Naive thymus-derived CD8-positive, alpha-beta T cell (primary cell): ENCODE measurements around the gene TTC31. TPM values are rescaled to one million over a fixed set of nuclear protein-coding genes. Genes with fewer than 3 reads are reported as not detected.
"Not testable (repeated sequence)": the region's sequence is repeated elsewhere in the genome, so short reads cannot be mapped to it uniquely, and the experiment has no call there.

ENCODE experiments used
- ATAC-seq, 2 donors: fragments of 150-1000 bp; cut with Tn5 transposase in 1 of 2; sonication (Bioruptor Pico), chemical (Tn5 transposase) in 1 of 2; 1 replicate in 1 of 2; 2 replicates in 1 of 2; pipeline ENCODE4 v1.10.0; 2021; ENCODE audit warnings: mild to moderate bottlenecking in 2 of 2, moderate library complexity in 2 of 2
- POLR2A ChIA-PET: fragments of 350-600 bp; sonication (Branson Sonifier 250); formaldehyde crosslinking; loops from one replicate; lab custom pipeline; 2021; ENCODE audit warnings: antibody characterized with exemption; lab: Charles Lee
- DNase-seq, 10 donors: peaks; one replicate each; pipeline versions ENCODE4 v3.0.0 to v3.0.0-alpha.2; 2020 to 2022
- H3K27ac Mint-ChIP-seq, 10 donors: one replicate each; pipeline ENCODE4 v1.8.0; 2020 to 2022; ENCODE audit warnings: mild to moderate bottlenecking in 10 of 10, mixed read lengths in 10 of 10, moderate library complexity in 4 of 10, inconsistent platforms in 1 of 10
- H3K27me3 Mint-ChIP-seq, 5 donors: one replicate each; pipeline ENCODE4 v1.8.0; 2021 to 2022; ENCODE audit warnings: mixed read lengths in 5 of 5
- H3K36me3 Mint-ChIP-seq, 3 donors: one replicate each; pipeline ENCODE4 v1.8.0; 2020 to 2022; ENCODE audit warnings: mixed read lengths in 3 of 3, mild to moderate bottlenecking in 2 of 3, inconsistent platforms in 1 of 3
- H3K4me1 Mint-ChIP-seq, 4 donors: one replicate each; pipeline ENCODE4 v1.8.0; 2021 to 2022; ENCODE audit warnings: mixed read lengths in 4 of 4
- H3K4me3 Mint-ChIP-seq, 10 donors: one replicate each; pipeline ENCODE4 v1.8.0; 2020 to 2022; ENCODE audit warnings: mild to moderate bottlenecking in 10 of 10, mixed read lengths in 10 of 10, moderate library complexity in 6 of 10, inconsistent platforms in 1 of 10
- H3K9me3 Mint-ChIP-seq, 9 donors: one replicate each; pipeline ENCODE4 v1.8.0; 2020 to 2022; ENCODE audit warnings: mixed read lengths in 9 of 9, mild to moderate bottlenecking in 3 of 9, inconsistent platforms in 1 of 9, moderate library complexity in 1 of 9
- polyA plus RNA-seq, 3 donors: library from polyadenylated mRNA; unstranded; fragments of 300-500 nt; fragmentation: Illumina TruSeq; gene quantifications; one replicate each; pipeline ENCODE4 v1.2.3, GENCODE V29; 2021
- total RNA-seq, 8 experiments: library from RNA in 2 of 8; stranded (reverse) in 2 of 8; gene quantifications; one replicate each; pipeline ENCODE4 v1.2.3 and lab custom pipeline; 2021 to 2026

Gene TTC31
- total and polyA plus RNA-seq, 5 experiments from 2014 or later: 18.9 to 52.1 (median 21.1) TPM

DNA sequence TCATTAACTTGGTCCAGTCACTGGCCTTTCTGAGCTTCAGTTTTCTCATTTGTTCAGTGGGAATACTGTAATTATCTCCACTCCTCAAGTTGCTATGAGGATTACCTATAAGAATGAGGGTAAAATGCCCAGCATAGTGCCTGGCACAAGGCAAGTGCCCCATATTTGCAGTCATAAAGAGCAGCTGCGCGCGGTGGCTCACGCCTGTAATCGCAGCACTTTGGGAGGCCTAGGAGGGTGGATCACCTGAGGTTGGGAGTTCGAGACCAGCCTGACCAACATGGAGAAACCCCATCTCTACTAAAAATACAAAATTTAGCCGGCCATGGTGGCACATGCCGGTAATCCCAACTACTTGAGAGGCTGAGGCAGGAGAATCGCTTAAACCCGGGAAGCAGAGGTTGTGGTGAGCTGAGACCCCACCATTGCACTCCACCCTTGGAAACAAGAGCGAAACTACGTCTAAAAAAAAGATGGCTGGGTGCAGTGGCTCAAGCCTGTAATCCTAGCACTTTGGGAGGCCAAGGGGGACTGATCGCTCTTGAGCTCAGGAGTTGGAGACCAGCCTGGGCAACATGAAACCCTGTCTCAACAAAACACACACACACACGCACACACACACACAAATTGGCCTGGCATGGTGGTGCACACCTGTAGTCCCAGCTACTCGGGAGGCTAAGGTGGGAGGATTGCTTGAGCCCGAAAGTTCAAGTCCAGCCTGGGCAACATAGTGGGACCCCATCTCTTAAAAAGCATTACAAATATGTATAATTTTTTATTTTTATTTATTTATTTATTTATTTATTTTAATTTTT, 40.2 kb upstream of the TTC31 start:
- peak overlapping the region in 1 of 10 donors; percentile 53 for H3K27ac Mint-ChIP-seq
- peaks cover 2 to 23% (median 13%) of the 10 kb centered on the region in 4 donors for H3K4me1 Mint-ChIP-seq
- POLR2A ChIA-PET: interaction anchor here (1.4 kb wide), 1 partner anchor 15 kb away, joined by 5 read pairs; the partner anchor contains the start of gene WBP1
- ATAC-seq, H3K36me3 Mint-ChIP-seq, H3K9me3 Mint-ChIP-seq: not testable (repeated sequence)
- H3K27me3 Mint-ChIP-seq: peaks cover 22 to 56% (median 29%) of the 10 kb centered on the region in 5 donors
- peak in 1 of 10 donors; percentile 51 for DNase-seq
- peak overlapping the region; percentile 64 to 84 (median 80) for H3K4me3 Mint-ChIP-seq

DNA sequence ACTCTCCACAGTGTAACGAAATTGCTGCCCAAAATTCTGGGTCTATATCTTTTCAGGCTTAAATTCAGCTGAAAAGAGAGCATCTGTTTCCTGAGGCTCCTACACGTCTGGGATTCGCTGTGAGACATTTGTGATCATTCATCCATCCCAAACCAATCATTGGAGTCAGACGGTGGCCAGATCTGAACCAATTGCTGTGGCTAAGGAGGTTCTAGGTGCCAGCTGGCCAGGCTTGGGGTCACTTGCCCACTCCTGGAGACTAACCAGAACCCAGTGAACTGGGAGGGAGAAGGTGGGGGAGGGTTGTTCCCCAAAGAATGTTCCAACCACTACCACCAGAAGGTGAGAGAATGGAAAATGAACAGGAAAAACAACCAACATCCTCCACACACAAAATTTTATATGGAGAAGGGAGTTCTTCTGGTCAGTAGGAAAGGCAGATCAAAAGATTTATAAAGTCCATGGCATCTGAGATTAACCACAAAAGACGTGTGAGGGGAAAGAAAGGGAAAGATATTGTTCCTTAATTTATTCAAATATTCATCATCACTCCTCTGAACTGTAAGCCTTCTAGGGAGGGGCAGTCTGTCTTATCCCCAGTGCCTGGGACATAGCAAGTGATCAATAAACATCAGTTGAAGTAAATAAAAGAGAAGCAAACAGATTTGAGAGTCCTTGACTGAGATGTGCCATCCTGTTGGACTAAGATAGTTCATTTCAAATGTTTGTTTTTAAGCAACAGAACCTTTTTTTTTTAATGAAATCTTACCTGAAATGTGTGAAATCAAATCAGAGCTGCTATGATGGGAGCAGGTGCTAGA, 38.2 kb upstream of the TTC31 start:
- Mint-ChIP-seq H3K27ac (no peak overlapping the region), H3K36me3 (no peaks in the 10 kb centered on the region), H3K9me3 (no peaks in the 10 kb centered on the region), H3K4me1 (peaks cover 4 to 15% (median 11%) of the 10 kb centered on the region in 4 donors), H3K27me3 (peaks cover 15 to 38% (median 20%) of the 10 kb centered on the region in 5 donors), H3K4me3 (no peak overlapping the region)
- DNase-seq (no peak), ATAC-seq (no peak)
- POLR2A ChIA-PET: interaction anchor here (0.7 kb wide), 1 partner anchor 22 kb away, joined by 3 read pairs; no protein-coding TSS in a partner anchor

DNA sequence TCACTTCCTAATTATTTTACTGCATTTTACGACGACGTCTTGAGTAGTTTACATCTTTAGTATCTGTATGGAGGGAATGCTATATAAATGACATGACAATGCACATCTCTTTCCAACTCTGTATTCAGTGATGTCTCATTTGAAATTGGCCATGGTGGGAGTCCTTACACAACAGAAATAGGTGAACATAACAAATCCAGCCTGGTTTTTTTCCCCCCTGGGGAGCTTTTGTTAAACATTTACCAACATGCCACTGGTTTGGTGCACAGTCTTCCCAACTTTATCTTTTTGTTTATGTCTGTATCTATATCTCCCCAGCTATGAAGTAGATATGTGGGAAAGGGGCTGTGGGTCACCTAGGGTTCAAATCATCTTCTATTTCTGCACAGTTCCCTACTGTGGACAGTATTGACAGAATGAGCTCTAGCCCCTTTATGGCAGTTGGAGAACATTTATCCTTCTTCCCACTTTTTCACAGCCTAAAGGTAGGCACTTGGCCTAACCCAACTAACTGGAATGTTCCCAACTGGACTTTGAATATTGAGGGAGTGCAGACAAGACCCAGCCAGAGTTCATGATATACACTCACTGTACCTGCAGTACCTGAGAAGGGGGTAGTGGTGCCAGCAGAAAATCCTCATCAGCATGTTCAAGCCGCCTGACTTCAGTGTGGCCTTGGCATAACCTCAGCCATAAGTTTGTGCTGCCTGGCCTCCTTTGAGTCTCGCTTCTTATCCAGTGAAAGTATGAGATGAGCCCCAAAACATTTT, 35.5 kb upstream of the TTC31 start:
- H3K27ac Mint-ChIP-seq: no peak overlapping the region
- H3K9me3 Mint-ChIP-seq: no peaks in the 10 kb centered on the region
- DNase-seq (no peak), ATAC-seq (no peak)
- H3K36me3 Mint-ChIP-seq: no peaks in the 10 kb centered on the region
- POLR2A ChIA-PET: no interaction called here
- H3K27me3 Mint-ChIP-seq: peaks cover 4 to 16% (median 13%) of the 10 kb centered on the region in 5 donors
- no peak overlapping the region for H3K4me3 Mint-ChIP-seq
- H3K4me1 Mint-ChIP-seq: peaks cover under 1 to 4% (median 2%) of the 10 kb centered on the region in 4 donors

DNA sequence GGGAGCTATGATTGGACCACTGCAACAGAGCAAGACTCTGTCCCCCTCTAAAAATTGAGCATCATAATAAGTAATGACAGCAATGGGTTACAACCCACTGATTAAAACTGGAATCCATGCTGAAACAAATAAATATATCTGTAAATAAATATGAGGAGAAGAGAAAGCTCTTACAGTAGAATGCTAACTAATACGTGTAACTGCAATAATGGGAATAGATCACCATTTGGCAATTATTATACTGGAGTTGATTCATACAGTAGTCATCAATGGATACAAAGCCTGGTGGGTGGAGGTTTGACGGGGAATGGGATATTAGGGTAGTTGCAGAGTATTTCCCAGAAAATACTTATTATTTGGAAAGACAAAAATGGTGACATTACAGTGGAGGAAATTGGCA, 34.1 kb upstream of the TTC31 start:
- no peak overlapping the region for H3K4me3 Mint-ChIP-seq
- ATAC-seq (no peak), DNase-seq (no peak)
- H3K27ac Mint-ChIP-seq: no peak overlapping the region
- H3K4me1 Mint-ChIP-seq: peaks cover 2 to 11% (median 10%) of the 10 kb centered on the region in 4 donors
- no peaks in the 10 kb centered on the region for H3K9me3 Mint-ChIP-seq
- peaks cover 3 to 11% (median 7%) of the 10 kb centered on the region in 5 donors for H3K27me3 Mint-ChIP-seq
- no peaks in the 10 kb centered on the region for H3K36me3 Mint-ChIP-seq
- POLR2A ChIA-PET: no interaction called here

DNA sequence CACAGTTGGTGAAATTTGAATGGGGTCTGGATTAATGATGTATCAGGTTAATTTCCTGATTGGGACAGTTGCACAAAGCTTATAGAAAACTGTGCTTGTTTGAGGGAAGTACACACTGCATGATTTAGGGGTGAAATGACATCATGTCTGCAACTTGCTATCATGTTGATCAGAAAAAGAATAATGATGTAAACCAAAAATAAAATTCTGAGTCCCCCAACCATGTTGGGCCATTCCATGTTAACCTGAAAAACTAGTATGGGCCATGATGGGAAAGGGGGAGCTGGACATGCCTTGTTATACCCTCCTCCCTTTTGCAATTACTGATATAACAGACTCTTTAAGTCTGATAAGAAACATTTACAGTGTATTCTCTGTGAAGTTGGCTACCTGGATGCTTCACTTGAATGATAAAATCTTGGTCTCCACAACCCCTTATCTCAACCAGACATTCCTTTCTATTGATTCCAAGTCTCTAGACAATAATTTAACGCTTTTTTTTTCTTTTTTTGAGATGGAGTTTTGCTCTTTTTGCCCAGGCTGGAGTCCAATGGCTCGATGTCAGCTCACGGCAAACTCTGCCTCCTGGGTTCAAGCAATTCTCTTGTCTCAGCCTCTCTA, 32.2 kb upstream of the TTC31 start:
- Mint-ChIP-seq H3K4me3 (no peak overlapping the region), H3K27ac (no peak overlapping the region), H3K36me3 (peaks cover 0 to 4% (median 0%) of the 10 kb centered on the region in 3 donors), H3K27me3 (peaks cover 0 to 5% (median 0%) of the 10 kb centered on the region in 5 donors), H3K4me1 (peaks cover 17 to 28% (median 25%) of the 10 kb centered on the region in 4 donors), H3K9me3 (no peaks in the 10 kb centered on the region)
- ATAC-seq: no peak
- POLR2A ChIA-PET: interaction anchor here (0.7 kb wide), 1 partner anchor 77 kb away, joined by 5 read pairs; no protein-coding TSS in a partner anchor
- DNase-seq: no peak

DNA sequence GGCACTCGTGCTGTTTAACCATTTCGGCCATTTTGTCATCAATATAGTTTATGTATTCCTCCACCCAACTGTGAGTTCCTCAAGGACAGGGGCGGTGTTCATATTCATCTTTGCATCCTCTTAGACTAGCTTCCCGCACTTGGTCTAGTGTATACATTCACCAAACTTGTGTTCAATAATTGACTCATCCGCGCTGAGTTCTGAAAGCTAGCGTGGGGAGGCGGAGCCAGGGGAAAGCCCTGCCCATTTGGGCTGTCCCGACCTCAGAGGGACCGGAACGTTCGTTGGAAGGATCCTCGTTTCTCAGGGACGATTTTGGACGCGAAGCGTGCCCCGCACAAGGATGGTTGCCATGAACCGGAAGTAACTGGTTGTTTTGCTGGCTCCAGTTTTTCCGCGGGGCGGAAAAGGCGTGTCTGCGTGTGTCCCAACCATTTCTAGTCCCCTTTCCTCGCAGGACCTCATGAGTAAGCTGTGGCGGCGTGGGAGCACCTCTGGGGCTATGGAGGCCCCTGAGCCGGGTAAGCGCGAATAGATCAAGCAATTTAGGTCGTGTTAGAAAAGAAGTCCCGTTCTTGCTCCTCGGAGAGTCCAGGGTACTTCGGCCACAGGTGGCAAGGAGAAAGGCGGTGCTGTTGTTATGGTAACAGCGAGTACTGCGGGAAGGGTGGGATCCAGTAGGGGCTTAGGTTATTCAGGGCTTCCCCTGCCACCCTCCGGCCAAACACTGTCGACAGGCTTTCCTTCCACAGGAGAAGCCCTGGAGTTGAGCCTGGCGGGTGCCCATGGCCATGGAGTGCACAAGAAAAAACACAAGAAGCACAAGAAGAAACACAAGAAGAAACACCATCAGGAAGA, 28.0 kb upstream of the TTC31 start, which contains the start of gene INO80B:
Gene INO80B, plus strand, starts transcription at position 434 of the 858 bp plus-strand sequence. Its CDS starts 30 bp downstream, at position 464.
- POLR2A ChIA-PET: interaction anchor here (0.5 to 9.8 kb wide), 19 partner anchors 10 to 1221 kb away, joined by 3 to 172 read pairs (median 4); partner anchors contain the start of genes AUP1, C2orf81, CCDC142 and CCT7
- Mint-ChIP-seq H3K27ac (peak within 1 kb of the TSS; percentile 94 to 100 (median 100)), H3K27me3 (peaks cover 0 to 2% (median 0%) of the 10 kb centered on the region in 5 donors), H3K4me1 (peaks cover 34 to 66% (median 60%) of the 10 kb centered on the region in 4 donors), H3K9me3 (no peaks in the 10 kb centered on the region), H3K36me3 (peaks cover 0 to 11% (median 0%) of the 10 kb centered on the region in 3 donors), H3K4me3 (peak within 1 kb of the TSS; percentile 91 to 100 (median 99))
- ATAC-seq (peak; percentile 29 to 30), DNase-seq (peak; percentile 85 to 99 (median 97))

DNA sequence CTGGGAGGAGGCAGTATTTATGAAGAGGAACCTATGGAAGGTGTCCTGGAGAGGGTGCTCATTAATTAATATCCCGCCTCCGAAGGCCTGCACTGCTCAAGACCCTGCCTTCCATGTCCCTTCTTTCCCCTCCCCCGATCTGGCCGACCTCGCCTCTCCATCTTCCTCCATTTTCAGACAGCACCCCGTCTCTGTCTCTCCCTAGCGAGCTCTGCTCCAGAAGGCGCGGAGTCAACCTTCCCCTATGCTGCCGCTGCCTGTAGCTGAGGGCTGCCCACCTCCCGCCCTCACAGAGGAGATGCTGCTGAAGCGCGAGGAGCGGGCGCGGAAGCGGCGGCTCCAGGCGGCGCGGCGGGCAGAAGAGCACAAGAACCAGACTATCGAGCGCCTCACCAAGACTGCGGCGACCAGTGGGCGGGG, 25.7 kb upstream of the TTC31 start:
- H3K36me3 Mint-ChIP-seq: peaks cover 0 to 19% (median 0%) of the 10 kb centered on the region in 3 donors
- DNase-seq (no peak), ATAC-seq (no peak)
- peak overlapping the region; percentile 91 to 100 (median 98) for H3K4me3 Mint-ChIP-seq
- peak overlapping the region; percentile 94 to 100 (median 100) for H3K27ac Mint-ChIP-seq
- H3K4me1 Mint-ChIP-seq: peaks cover 40 to 74% (median 67%) of the 10 kb centered on the region in 4 donors
- no peaks in the 10 kb centered on the region for H3K9me3 Mint-ChIP-seq
- peaks cover 0 to 2% (median 0%) of the 10 kb centered on the region in 5 donors for H3K27me3 Mint-ChIP-seq
- POLR2A ChIA-PET: interaction anchor here (0.5 to 9.8 kb wide), 11 partner anchors 8 to 720 kb away, joined by 3 to 172 read pairs (median 15); partner anchors contain the start of genes AUP1, C2orf81, CCDC142 and HTRA2

DNA sequence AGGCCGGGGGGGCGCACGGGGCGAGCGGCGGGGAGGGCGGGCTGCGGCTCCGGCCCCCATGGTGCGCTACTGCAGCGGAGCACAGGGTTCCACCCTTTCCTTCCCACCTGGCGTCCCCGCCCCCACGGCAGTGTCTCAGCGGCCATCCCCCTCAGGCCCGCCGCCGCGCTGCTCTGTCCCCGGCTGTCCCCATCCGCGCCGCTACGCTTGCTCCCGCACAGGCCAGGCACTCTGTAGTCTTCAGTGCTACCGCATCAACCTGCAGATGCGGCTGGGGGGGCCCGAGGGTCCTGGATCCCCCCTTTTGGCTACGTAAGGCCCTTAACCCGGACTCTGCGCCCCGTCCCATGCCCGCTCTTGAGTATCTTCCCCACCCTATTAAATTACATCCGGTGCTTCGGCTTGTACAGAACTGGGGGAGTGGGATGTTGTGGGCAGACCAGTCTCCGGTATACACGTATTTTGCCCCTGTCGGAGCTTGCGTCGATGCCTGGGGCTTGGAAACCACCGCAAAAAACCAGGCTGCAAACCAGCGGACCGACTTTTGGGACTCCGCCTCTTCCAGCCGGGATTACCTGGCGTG, 25.2 kb upstream of the TTC31 start:
- peak; percentile 76 to 95 (median 80) for DNase-seq
- H3K9me3 Mint-ChIP-seq: no peaks in the 10 kb centered on the region
- POLR2A ChIA-PET: interaction anchor here (0.5 to 9.8 kb wide), 26 partner anchors 7 to 1225 kb away, joined by 3 to 172 read pairs (median 5); partner anchors contain the start of genes AUP1, C2orf81, CCDC142 and CCT7
- H3K36me3 Mint-ChIP-seq: peaks cover 0 to 20% (median 0%) of the 10 kb centered on the region in 3 donors
- H3K4me3 Mint-ChIP-seq: peak overlapping the region; percentile 91 to 100 (median 98)
- ATAC-seq: peak; percentile 52 to 67
- peak overlapping the region; percentile 93 to 100 (median 100) for H3K27ac Mint-ChIP-seq
- H3K27me3 Mint-ChIP-seq: peaks cover 0 to 2% (median 0%) of the 10 kb centered on the region in 5 donors
- peaks cover 40 to 73% (median 63%) of the 10 kb centered on the region in 4 donors for H3K4me1 Mint-ChIP-seq

DNA sequence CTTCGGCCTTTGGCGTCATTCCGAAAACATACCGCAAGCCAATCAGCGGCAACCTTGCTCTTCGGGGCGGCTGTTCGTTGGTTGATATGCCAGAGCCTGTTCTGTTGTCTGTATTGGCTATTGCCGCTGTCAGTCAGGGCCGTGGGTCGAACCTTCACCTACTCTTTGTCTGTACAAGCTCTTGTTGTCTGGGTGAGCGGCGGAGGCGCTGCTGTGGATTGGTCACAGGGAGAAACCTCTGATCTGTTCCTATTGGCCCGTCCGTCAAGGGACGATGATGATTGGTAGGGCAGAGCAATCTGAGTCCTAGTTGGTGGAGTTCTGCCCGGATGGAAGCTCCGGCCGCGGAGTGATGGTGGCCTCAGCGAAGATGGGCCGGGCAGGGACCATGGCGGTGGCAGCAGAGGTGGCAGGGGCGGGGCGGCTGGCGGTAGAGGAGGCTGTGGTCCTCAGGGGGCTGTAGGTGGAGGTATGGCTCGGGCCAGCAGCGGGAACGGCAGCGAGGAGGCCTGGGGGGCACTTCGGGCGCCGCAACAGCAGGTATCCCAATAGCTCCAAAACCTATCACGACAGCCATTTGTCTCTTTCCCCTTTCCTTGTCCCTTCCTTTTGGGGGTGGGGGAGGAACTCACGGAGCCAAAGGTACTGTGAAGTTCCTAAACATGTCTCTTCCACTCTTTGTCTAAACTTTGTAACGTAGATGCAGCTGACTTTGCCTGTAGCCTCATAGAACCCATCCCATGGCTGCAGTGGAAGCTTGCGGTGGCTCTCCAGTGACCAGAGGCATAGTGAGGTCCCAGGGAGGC, 24.5 kb upstream of the TTC31 start, which contains the start of gene WBP1:
Gene WBP1, plus strand, starts transcription at position 307 of the 806 bp plus-strand sequence. Its CDS starts 165 bp downstream, at position 472.
- no peaks in the 10 kb centered on the region for H3K9me3 Mint-ChIP-seq
- H3K27me3 Mint-ChIP-seq: peaks cover 0 to 2% (median 0%) of the 10 kb centered on the region in 5 donors
- POLR2A ChIA-PET: interaction anchor here (0.5 to 9.8 kb wide), 28 partner anchors 10 to 1225 kb away, joined by 3 to 172 read pairs (median 4); partner anchors contain the start of genes AUP1, C2orf81, CCDC142 and CCT7
- H3K36me3 Mint-ChIP-seq: peaks cover 0 to 20% (median 0%) of the 10 kb centered on the region in 3 donors
- peak within 1 kb of the TSS; percentile 91 to 100 (median 98) for H3K4me3 Mint-ChIP-seq
- peak; percentile 90 to 100 (median 100) for DNase-seq
- peaks cover 42 to 73% (median 60%) of the 10 kb centered on the region in 4 donors for H3K4me1 Mint-ChIP-seq
- peak; percentile 83 to 84 for ATAC-seq
- peak within 1 kb of the TSS; percentile 94 to 100 (median 100) for H3K27ac Mint-ChIP-seq
